Loucy (cell line): ENCODE results near the gene ACP4.
"Not testable (repeated sequence)": the region's sequence is repeated elsewhere in the genome, so short reads cannot be mapped to it uniquely, and the experiment has no call there.

Experiments
- H2AFZ ChIP-seq: fragments of 200-600 bp; sonication (generic); 2 replicates; pipeline ENCODE4 v1.6.0; 2016; ENCODE audit warnings: antibody characterized with exemption, mild to moderate bottlenecking, low read length, moderate library complexity
- H3F3A ChIP-seq: fragments of 200-600 bp; 2 replicates; pipeline ENCODE4 v1.6.0; 2016; ENCODE audit warnings: antibody characterized with exemption, low read depth, mild to moderate bottlenecking
- H3K27me3 ChIP-seq: fragments of 200-600 bp; sonication (generic); 2 replicates; pipeline ENCODE4 v1.6.1; 2014; ENCODE audit warnings: low read length, mild to moderate bottlenecking; ENCODE audit not compliant: insufficient read depth, poor library complexity, severe bottlenecking
- H3K36me3 ChIP-seq: fragments of 200-600 bp; sonication (generic); 2 replicates; pipeline ENCODE4 v1.6.1; 2016; ENCODE audit warnings: low read length; ENCODE audit not compliant: insufficient read depth
- H3K4me1 ChIP-seq: fragments of 200-600 bp; sonication (generic); 2 replicates; pipeline ENCODE4 v1.5.1; 2014; ENCODE audit warnings: low read length, mild to moderate bottlenecking; ENCODE audit not compliant: insufficient read depth, poor library complexity, severe bottlenecking
- H3K4me2 ChIP-seq: fragments of 200-600 bp; sonication (generic); 2 replicates; pipeline ENCODE4 v1.6.0; 2014; ENCODE audit warnings: antibody characterized with exemption, low read length, low read depth, mild to moderate bottlenecking; ENCODE audit not compliant: poor library complexity, severe bottlenecking
- H3K4me3 ChIP-seq: fragments of 200-600 bp; sonication (generic); 2 replicates; pipeline ENCODE4 v1.5.1; 2014; ENCODE audit warnings: low read length, mild to moderate bottlenecking, mixed read lengths; ENCODE audit not compliant: poor library complexity, severe bottlenecking
- H3K79me2 ChIP-seq: fragments of 200-600 bp; sonication (generic); 2 replicates; pipeline ENCODE4 v1.6.1; 2014; ENCODE audit warnings: low read length; ENCODE audit not compliant: insufficient read depth
- H3K9ac ChIP-seq: fragments of 200-600 bp; sonication (generic); 2 replicates; pipeline ENCODE4 v1.6.0; 2014; ENCODE audit warnings: mild to moderate bottlenecking, low read depth, low read length, moderate library complexity; ENCODE audit not compliant: poor library complexity, severe bottlenecking
- H3K9me2 ChIP-seq: fragments of 200-600 bp; sonication (generic); replicated peaks from 2 replicates; pipeline ENCODE4 v1.6.1; 2016; ENCODE audit warnings: low read depth, low read length, mixed read lengths
- H3K9me3 ChIP-seq: fragments of 200-600 bp; sonication (generic); 2 replicates; pipeline ENCODE4 v1.6.1; 2014; ENCODE audit warnings: mild to moderate bottlenecking, antibody characterized with exemption, low read length, low read depth; ENCODE audit not compliant: insufficient read depth
- H4K20me1 ChIP-seq: fragments of 200-600 bp; sonication (generic); 2 replicates; pipeline ENCODE4 v1.6.0; 2014; ENCODE audit warnings: antibody characterized with exemption, low read length, mild to moderate bottlenecking; ENCODE audit not compliant: insufficient read depth, poor library complexity, severe bottlenecking
- EZH2phosphoT487 ChIP-seq: fragments of 200-600 bp; IDR thresholded peaks from 2 replicates; pipeline ENCODE4 v1.6.1; 2018; ENCODE audit warnings: antibody characterized with exemption, mild to moderate bottlenecking, moderate library complexity, borderline replicate concordance
- TF ChIP-seq, protein P1 (sequence below): fragments of 200-600 bp; sonication (generic); conservative IDR thresholded peaks from 2 replicates; pipeline ENCODE4 v1.5.1; 2014; ENCODE audit warnings: mild to moderate bottlenecking, antibody characterized with exemption, low read length

ACP4 gene

DNA sequence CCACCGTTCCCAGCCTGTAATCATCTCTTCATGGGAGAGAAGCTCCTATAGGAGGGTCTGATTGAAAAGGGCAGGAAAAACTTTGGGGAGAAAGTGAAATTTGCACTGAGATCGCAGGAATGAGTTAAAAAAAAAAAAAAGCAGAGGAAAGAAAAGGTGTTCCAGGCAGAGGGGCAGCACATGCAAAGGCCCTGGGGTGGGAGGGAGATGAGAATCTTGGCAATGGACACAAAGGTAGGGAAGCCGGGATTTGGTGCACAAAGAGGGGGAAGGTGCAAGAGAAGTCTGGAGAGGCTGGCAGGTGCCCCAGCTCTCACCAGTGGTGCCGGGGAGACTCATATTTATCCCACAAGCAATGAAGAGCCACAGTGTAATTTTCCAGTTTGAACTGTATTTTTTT, 36.3 kb upstream of the ACP4 start:
- Histone ChIP-seq H3K79me2 (no peaks in the 10 kb centered on the region), H3F3A (no peaks in the 10 kb centered on the region), H3K4me2 (no peak overlapping the region), H3K4me3 (no peak overlapping the region), H3K9me3 (no peaks in the 10 kb centered on the region), H3K36me3 (no peaks in the 10 kb centered on the region), H4K20me1 (no peaks in the 10 kb centered on the region), H3K9me2 (no peaks in the 10 kb centered on the region), H2AFZ (no peak overlapping the region), H3K27me3 (no peaks in the 10 kb centered on the region), H3K9ac (no peak overlapping the region), H3K4me1 (no peaks in the 10 kb centered on the region)
- no peak for TF ChIP-seq EZH2phosphoT487
- TF ChIP-seq, protein P1, sequence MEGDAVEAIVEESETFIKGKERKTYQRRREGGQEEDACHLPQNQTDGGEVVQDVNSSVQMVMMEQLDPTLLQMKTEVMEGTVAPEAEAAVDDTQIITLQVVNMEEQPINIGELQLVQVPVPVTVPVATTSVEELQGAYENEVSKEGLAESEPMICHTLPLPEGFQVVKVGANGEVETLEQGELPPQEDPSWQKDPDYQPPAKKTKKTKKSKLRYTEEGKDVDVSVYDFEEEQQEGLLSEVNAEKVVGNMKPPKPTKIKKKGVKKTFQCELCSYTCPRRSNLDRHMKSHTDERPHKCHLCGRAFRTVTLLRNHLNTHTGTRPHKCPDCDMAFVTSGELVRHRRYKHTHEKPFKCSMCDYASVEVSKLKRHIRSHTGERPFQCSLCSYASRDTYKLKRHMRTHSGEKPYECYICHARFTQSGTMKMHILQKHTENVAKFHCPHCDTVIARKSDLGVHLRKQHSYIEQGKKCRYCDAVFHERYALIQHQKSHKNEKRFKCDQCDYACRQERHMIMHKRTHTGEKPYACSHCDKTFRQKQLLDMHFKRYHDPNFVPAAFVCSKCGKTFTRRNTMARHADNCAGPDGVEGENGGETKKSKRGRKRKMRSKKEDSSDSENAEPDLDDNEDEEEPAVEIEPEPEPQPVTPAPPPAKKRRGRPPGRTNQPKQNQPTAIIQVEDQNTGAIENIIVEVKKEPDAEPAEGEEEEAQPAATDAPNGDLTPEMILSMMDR: no peak

DNA sequence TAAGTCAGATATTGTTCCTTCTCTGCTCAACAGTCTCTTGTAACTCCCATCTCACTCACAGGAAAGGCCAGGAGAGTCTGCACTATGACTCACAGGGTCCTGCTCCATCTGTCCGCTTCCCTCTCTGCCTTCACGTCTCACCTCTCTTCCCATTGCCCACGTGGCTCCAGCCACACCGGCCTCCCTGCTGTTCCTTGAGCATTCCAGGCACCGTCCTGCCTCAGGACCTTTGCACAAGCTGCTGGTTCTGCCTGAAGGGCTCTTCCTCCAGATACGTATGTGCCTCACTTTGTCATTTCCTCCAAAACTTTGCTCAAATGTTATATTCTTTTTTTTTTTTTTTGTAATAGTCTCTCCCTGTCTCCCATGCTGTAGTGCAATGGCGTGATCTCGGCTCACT, 34.0 kb upstream of the ACP4 start:
- H3F3A ChIP-seq, H3K27me3 ChIP-seq, H3K9me3 ChIP-seq, H3K4me1 ChIP-seq, H2AFZ ChIP-seq, H3K36me3 ChIP-seq, H3K79me2 ChIP-seq, H3K4me3 ChIP-seq, H3K4me2 ChIP-seq, H4K20me1 ChIP-seq, H3K9me2 ChIP-seq, H3K9ac ChIP-seq: not testable (repeated sequence)

DNA sequence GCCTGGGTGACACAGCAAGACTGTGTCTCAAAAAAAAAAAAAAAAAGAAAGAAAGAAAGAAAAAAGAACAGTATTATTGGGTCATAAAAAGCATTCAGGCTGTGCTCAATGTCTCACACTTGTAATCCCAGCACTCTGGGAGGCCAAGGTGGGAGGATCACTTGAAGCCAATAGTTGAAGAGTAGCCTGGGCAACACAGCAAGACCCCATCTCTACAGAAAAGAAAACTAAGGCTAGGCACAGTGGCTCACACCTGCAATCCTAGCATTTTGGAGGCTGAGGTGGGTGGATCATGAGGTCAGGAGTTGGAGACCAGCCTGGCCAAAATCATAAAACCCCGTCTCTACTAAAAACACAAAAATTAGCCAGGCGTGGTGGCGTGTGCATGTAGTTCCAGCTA, 32.6 kb upstream of the ACP4 start:
- H3K79me2 ChIP-seq: not testable (repeated sequence)

DNA sequence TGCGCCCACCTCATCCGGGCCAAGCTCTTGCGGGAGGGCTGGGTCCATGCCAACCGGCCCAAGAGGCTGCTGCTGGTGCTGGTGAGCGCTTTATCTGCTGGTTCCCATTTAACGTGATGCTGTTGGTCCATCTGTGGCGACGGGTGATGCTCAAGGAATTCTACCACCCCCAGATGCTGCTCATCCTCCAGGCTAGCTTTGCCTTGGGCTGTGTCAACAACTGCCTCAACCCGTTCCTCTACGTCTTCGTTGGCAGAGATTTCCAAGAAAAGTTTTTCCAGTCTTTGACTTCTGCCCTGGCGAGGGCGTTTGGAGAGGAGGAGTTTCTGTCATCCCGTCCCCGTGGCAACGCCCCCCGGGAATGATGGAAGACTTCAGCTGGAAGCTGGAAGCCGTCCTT, 31.1 kb upstream of the ACP4 start:
- H4K20me1 ChIP-seq, H2AFZ ChIP-seq, H3K79me2 ChIP-seq, H3K9me3 ChIP-seq, H3K4me1 ChIP-seq, H3K4me3 ChIP-seq, H3K4me2 ChIP-seq, H3K9me2 ChIP-seq, H3K27me3 ChIP-seq, H3K9ac ChIP-seq, H3F3A ChIP-seq, H3K36me3 ChIP-seq: not testable (repeated sequence)

More for the DNA sequence above, 32.6 kb upstream of the ACP4 start:
- not testable (repeated sequence) for H3K4me1 ChIP-seq, H3K4me3 ChIP-seq, H3K36me3 ChIP-seq, H3F3A ChIP-seq, H3K4me2 ChIP-seq, H4K20me1 ChIP-seq, H3K9me3 ChIP-seq, H3K27me3 ChIP-seq, H3K9ac ChIP-seq, H2AFZ ChIP-seq, H3K9me2 ChIP-seq

DNA sequence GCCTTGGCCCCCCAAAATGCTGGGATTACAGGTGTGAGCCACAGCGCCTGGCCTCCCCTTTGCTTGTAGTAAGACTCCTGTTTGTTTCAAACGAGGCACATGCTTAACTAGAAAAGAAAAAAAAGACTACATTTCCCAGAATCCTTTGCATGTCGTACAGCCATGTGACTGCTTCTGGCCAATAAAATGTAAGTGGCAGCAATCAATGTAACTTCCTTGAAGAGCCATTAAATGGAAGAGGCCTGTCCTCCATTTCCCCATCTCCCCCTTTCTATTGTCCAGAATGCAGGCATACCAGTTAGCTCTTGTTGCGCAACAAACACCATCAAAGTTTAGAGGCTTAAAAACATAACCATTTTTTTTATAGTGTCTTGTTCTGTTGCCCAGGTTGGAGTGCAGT, 30.3 kb upstream of the ACP4 start:
- Histone ChIP-seq H3K27me3 (no peaks in the 10 kb centered on the region), H3K9ac (no peak overlapping the region), H3K79me2 (no peaks in the 10 kb centered on the region), H3K9me2 (no peaks in the 10 kb centered on the region), H4K20me1 (no peaks in the 10 kb centered on the region), H3K36me3 (no peaks in the 10 kb centered on the region), H3F3A (no peaks in the 10 kb centered on the region), H3K4me1 (no peaks in the 10 kb centered on the region), H3K9me3 (no peaks in the 10 kb centered on the region), H3K4me3 (no peak overlapping the region), H2AFZ (0 out of 2 replicates have a peak overlapping the region, but pooled peaks have one; percentile 40), H3K4me2 (no peak overlapping the region)
- TF ChIP-seq EZH2phosphoT487: no peak
- TF ChIP-seq, protein P1: no peak

DNA sequence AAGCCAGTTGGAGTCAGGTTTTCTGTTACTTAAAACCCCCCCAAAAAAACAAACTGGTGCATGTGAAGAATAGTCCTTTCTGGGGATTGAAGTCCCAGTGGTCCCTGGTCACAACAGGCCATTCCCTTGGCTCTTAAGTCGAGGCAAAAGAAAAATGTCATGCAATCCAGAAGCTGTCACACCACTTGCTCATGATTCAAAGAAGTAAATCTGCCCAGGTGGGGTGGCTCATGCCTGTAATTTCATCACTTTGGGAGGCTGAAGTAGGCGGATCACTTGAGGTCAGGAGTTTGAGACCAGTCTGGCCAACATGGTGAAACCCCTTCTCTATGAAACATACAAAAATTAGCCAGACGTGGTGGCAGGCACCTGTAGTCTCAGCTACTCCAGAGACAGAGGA, 28.7 kb upstream of the ACP4 start:
- H3K9ac ChIP-seq, H3F3A ChIP-seq, H3K9me3 ChIP-seq, H3K4me2 ChIP-seq, H2AFZ ChIP-seq, H3K4me3 ChIP-seq, H3K79me2 ChIP-seq, H3K27me3 ChIP-seq, H3K9me2 ChIP-seq, H4K20me1 ChIP-seq, H3K4me1 ChIP-seq, H3K36me3 ChIP-seq: not testable (repeated sequence)
